Hepatocyte (in vitro differentiated cells): ENCODE measurements around the gene LPAR2.

Source experiments
- EZH2 ChIP-seq: fragments of 200-600 bp; sonication (generic); IDR thresholded peaks from 2 replicates; pipeline ENCODE4 v1.6.1; 2016; ENCODE audit warnings: antibody characterized with exemption, mild to moderate bottlenecking, borderline replicate concordance
- TF ChIP-seq, protein P1 (sequence below): fragments of 200-600 bp; sonication (generic); IDR thresholded peaks from 2 replicates; pipeline ENCODE4 v1.5.1; 2016; ENCODE audit warnings: antibody characterized with exemption, mild to moderate bottlenecking; ENCODE audit not compliant: poor library complexity

- TF ChIP-seq, protein P1, sequence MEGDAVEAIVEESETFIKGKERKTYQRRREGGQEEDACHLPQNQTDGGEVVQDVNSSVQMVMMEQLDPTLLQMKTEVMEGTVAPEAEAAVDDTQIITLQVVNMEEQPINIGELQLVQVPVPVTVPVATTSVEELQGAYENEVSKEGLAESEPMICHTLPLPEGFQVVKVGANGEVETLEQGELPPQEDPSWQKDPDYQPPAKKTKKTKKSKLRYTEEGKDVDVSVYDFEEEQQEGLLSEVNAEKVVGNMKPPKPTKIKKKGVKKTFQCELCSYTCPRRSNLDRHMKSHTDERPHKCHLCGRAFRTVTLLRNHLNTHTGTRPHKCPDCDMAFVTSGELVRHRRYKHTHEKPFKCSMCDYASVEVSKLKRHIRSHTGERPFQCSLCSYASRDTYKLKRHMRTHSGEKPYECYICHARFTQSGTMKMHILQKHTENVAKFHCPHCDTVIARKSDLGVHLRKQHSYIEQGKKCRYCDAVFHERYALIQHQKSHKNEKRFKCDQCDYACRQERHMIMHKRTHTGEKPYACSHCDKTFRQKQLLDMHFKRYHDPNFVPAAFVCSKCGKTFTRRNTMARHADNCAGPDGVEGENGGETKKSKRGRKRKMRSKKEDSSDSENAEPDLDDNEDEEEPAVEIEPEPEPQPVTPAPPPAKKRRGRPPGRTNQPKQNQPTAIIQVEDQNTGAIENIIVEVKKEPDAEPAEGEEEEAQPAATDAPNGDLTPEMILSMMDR = no peak
- no peak for TF ChIP-seq EZH2
Observed at GRCh38 chr19:19663256-19664120, 35.5 kb upstream of the LPAR2 start, which contains the start of gene ATP13A1.
